K562 (cell line): ENCODE results near the gene BLOC1S4. TPM values are rescaled to one million over a fixed set of nuclear protein-coding genes. Genes with fewer than 3 reads are reported as not detected.

Source experiments
- ATAC-seq: fragments of 200-7000 bp; cut with Tn5 transposase; 3 replicates; pipeline ENCODE4 v1.9.1; 2020; ENCODE audit warnings: moderate library complexity
- BruUV-seq: library from RNA; stranded (reverse); fragments of 400-500 nt; replicated peaks from 2 replicates; lab custom pipeline; 2021; lab: Mats Ljungman, UMichigan
- CTCF ChIA-PET: fragments of 300-600 bp; formaldehyde crosslinking; extraction: SDS; loops from one replicate; lab custom pipeline; 2021; ENCODE audit warnings: low intra/inter-chr PET ratio; lab: Yijun Ruan, JAX
- POLR2A ChIA-PET: fragments of 300-600, 350-650 bp; sonication (Branson Sonifier 250); formaldehyde crosslinking; extraction: SDS; loops from one replicate; lab custom pipeline; 2021; ENCODE audit warnings: antibody characterized with exemption, inconsistent platforms; lab: Yijun Ruan, JAX
- DNase-seq, 4 experiments: peaks; one replicate each; pipeline versions ENCODE4 v3.0.0 to v3.0.0-alpha.2; 2011 to 2018; ENCODE audit warnings: low spot score in 3 of 4, mixed read lengths in 3 of 4; ENCODE audit errors: extremely low read depth in 1 of 4
- FAIRE-seq: peaks from 2 replicates; lab custom pipeline; 2011; peaks lifted over from hg19 to GRCh38; lab: Jason Lieb, UNC
- H2AFZ ChIP-seq: 2 replicates; pipeline ENCODE4 v1.6.0; 2011; ENCODE audit warnings: low read depth, low read length, control low read depth, inconsistent platforms
- H3K27ac ChIP-seq: fragments of 200-600 bp; 3 replicates; pipeline ENCODE4 v1.8.0; 2011; ENCODE audit warnings: low read depth, mild to moderate bottlenecking, control low read depth, inconsistent platforms, low read length, moderate library complexity, mixed read lengths; ENCODE audit errors: extremely low read depth
- H3K27me3 ChIP-seq, 2 experiments: fragments of 300-600 bp in 1 of 2; 2 replicates in 1 of 2; 3 replicates in 1 of 2; pipeline versions ENCODE4 v1.6.0 to v1.8.0; 2011; ENCODE audit warnings: inconsistent platforms in 2 of 2, low read length in 2 of 2, mild to moderate bottlenecking in 1 of 2, mixed read lengths in 1 of 2, moderate library complexity in 1 of 2; ENCODE audit not compliant: control insufficient read depth in 2 of 2, insufficient read depth in 2 of 2
- H3K36me3 ChIP-seq: fragments of 300-600 bp; 3 replicates; pipeline ENCODE4 v1.8.0; 2011; ENCODE audit warnings: mild to moderate bottlenecking, low read length, inconsistent platforms; ENCODE audit not compliant: control insufficient read depth, insufficient read depth
- H3K4me1 ChIP-seq, 2 experiments: fragments of 200-600 bp in 1 of 2; replicated peaks in 1 of 2; 2 replicates in 1 of 2; 3 replicates in 1 of 2; pipeline versions ENCODE4 v1.5.1 to v1.8.0; 2011; ENCODE audit warnings: inconsistent platforms in 2 of 2, low read length in 2 of 2, mild to moderate bottlenecking in 1 of 2, mixed read lengths in 1 of 2, moderate library complexity in 1 of 2; ENCODE audit not compliant: control insufficient read depth in 2 of 2, insufficient read depth in 2 of 2
- H3K4me2 ChIP-seq: 2 replicates; pipeline ENCODE4 v1.6.1; 2011; ENCODE audit warnings: low read length, control low read depth, inconsistent platforms, mixed read lengths; ENCODE audit not compliant: insufficient read depth
- H3K4me3 ChIP-seq: fragments of 200-600 bp; sonication (generic), shearing (Covaris generic); 2 replicates; pipeline ENCODE4 v1.5.1; 2016; ENCODE audit warnings: control low read depth, inconsistent platforms
- H3K79me2 ChIP-seq: fragments of 200-600 bp; 3 replicates; pipeline ENCODE4 v1.8.0; 2011; ENCODE audit warnings: low read length, inconsistent platforms; ENCODE audit not compliant: control insufficient read depth, insufficient read depth
- H3K9ac ChIP-seq, 2 experiments: 2 replicates each; pipeline versions ENCODE4 v1.6.0 to v1.6.1; 2011; ENCODE audit warnings: low read depth in 2 of 2, low read length in 2 of 2, control low read depth in 1 of 2, inconsistent platforms in 1 of 2, mild to moderate bottlenecking in 1 of 2, mixed read lengths in 1 of 2; ENCODE audit not compliant: insufficient read depth in 1 of 2
- H3K9me1 ChIP-seq: one replicate; pipeline ENCODE4 v1.6.0; 2011; ENCODE audit warnings: inconsistent platforms, mild to moderate bottlenecking, low read length, moderate library complexity; ENCODE audit not compliant: control insufficient read depth, insufficient read depth
- H3K9me3 ChIP-seq: replicated peaks from 2 replicates; pipeline ENCODE4 v1.5.1; 2011; ENCODE audit warnings: low read depth, low read length, inconsistent platforms; ENCODE audit not compliant: control insufficient read depth, insufficient read depth
- H4K20me1 ChIP-seq: replicated peaks from 2 replicates; pipeline ENCODE4 v1.6.1; 2011; ENCODE audit warnings: low read length, inconsistent platforms, mixed read lengths; ENCODE audit not compliant: control insufficient read depth, insufficient read depth
- MBD2 ChIP-seq: sonication (generic); IDR thresholded peaks from 2 replicates; pipeline ENCODE4 v1.6.1; 2016; ENCODE audit warnings: low read depth, borderline replicate concordance
- NFIC ChIP-seq: fragments of 450-650 bp; IDR thresholded peaks from 2 replicates; pipeline ENCODE4 v1.6.1; 2017; ENCODE audit warnings: mild to moderate bottlenecking, inconsistent platforms
- ZNF253 ChIP-seq: fragments of 250-450 bp; sonication (Bioruptor Pico); conservative IDR thresholded peaks from 2 replicates; pipeline ENCODE4 v1.6.1; 2021; ENCODE audit warnings: mild to moderate bottlenecking
- WGBS: fragments of 100-300 bp; shearing (Covaris generic); methylation state at CpG from one replicate; pipeline ENCODE4 v1.1.6; 2016; ENCODE audit warnings: low coverage, mixed read lengths; ENCODE audit not compliant: insufficient coverage; ENCODE audit errors: missing lambda C conversion rate; 5-methylcytosine and 5-hydroxymethylcytosine counted together
- in situ Hi-C: fragments of 300-500 bp; cut with MboI; formaldehyde crosslinking; loops from 4 replicates; pipeline ENCODE4 v1.15.0; 2018; ENCODE audit warnings: inconsistent platforms, mixed read lengths
- intact Hi-C: fragments of 100-400 bp; cut with micrococcal nuclease; formaldehyde crosslinking; loops from 2 replicates; pipeline ENCODE4 v1.14.2; 2022
- polyA plus RNA-seq, 8 experiments: library from polyadenylated mRNA; depleted of rRNA in 4 of 8; stranded (reverse) in 5 of 8; unstranded in 3 of 8; fragments of >200 nt; fragmentation: Nextera tagmentation in 2 of 8; fragmentation: Illumina TruSeq in 1 of 8; extraction: Ambion mirVana in 2 of 8; extraction: Trizol in 1 of 8; gene quantifications; 2 replicates each; pipeline versions ENCODE4 v1.2.1 to v1.2.3, GENCODE V29; 2011 to 2014; ENCODE audit warnings: inconsistent platforms in 1 of 8, missing spikeins in 1 of 8
- total RNA-seq, 7 experiments: library from RNA; depleted of rRNA in 6 of 7; stranded (reverse); fragments of >200 nt in 6 of 7; fragmentation: Illumina TruSeq in 2 of 7; extraction: Trizol in 2 of 7; gene quantifications; 2 replicates each; pipeline versions ENCODE4 v1.2.1 to v1.2.3, GENCODE V29; 2011 to 2021; ENCODE audit warnings: low replicate concordance in 1 of 7
- TF ChIP-seq, protein P1 (sequence below), 2 experiments: fragments of 450-650 bp; IDR thresholded peaks; 2 replicates each; pipeline ENCODE4 v1.6.1; 2018; ENCODE audit warnings: mild to moderate bottlenecking in 2 of 2, low read depth in 1 of 2; ENCODE audit not compliant: partially characterized antibody in 2 of 2

Gene BLOC1S4
- total and polyA plus RNA-seq, 9 of the 15 experiments (the other 6 are each of a cell fraction or from before 2014, with no cell fraction given) = 3.1 to 31.6 (median 11.2) TPM

GRCh38 chr4:6710282-6710681, 5.7 kb upstream of the BLOC1S4 start:
- Histone ChIP-seq H3K4me3 (peak overlapping the region; percentile 73), H3K79me2 (peaks cover 47% of the 10 kb centered on the region), H3K9ac (peak overlapping the region; percentile 79 to 80; a peak in 3 of 4 replicates), H3K9me1 (no peaks in the 10 kb centered on the region), H3K4me1 (peaks cover 3 to 30% of the 10 kb centered on the region in 2 experiments), H3K9me3 (no peaks in the 10 kb centered on the region), H3K27ac (peak overlapping the region; percentile 68), H2AFZ (peak overlapping the region; percentile 93), H3K4me2 (peak overlapping the region; percentile 99)
- DNase-seq (no peak), FAIRE-seq (no peak)
- CTCF ChIA-PET = no interaction called here
- POLR2A ChIA-PET = interaction anchor here (0.6 to 2.3 kb wide), 14 partner anchors 7 to 1455 kb away, joined by 3 to 7 read pairs (median 4); partner anchors contain the start of gene S100P
- intact Hi-C loops = no loop called here
- no peak for TF ChIP-seq ZNF253 (CRISPR knock-in tag)
- TF ChIP-seq NFIC = peak; percentile 49; the same call in 1 of the 2 replicates
- TF ChIP-seq, protein P1, sequence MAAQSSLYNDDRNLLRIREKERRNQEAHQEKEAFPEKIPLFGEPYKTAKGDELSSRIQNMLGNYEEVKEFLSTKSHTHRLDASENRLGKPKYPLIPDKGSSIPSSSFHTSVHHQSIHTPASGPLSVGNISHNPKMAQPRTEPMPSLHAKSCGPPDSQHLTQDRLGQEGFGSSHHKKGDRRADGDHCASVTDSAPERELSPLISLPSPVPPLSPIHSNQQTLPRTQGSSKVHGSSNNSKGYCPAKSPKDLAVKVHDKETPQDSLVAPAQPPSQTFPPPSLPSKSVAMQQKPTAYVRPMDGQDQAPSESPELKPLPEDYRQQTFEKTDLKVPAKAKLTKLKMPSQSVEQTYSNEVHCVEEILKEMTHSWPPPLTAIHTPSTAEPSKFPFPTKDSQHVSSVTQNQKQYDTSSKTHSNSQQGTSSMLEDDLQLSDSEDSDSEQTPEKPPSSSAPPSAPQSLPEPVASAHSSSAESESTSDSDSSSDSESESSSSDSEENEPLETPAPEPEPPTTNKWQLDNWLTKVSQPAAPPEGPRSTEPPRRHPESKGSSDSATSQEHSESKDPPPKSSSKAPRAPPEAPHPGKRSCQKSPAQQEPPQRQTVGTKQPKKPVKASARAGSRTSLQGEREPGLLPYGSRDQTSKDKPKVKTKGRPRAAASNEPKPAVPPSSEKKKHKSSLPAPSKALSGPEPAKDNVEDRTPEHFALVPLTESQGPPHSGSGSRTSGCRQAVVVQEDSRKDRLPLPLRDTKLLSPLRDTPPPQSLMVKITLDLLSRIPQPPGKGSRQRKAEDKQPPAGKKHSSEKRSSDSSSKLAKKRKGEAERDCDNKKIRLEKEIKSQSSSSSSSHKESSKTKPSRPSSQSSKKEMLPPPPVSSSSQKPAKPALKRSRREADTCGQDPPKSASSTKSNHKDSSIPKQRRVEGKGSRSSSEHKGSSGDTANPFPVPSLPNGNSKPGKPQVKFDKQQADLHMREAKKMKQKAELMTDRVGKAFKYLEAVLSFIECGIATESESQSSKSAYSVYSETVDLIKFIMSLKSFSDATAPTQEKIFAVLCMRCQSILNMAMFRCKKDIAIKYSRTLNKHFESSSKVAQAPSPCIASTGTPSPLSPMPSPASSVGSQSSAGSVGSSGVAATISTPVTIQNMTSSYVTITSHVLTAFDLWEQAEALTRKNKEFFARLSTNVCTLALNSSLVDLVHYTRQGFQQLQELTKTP (IDR thresholded peaks at IDR 0.05; ENCODE audit: low read depth in 1 of 2, partially characterized antibody in 2 of 2) = peak in 1 of 2 experiments; percentile 89
- no peak for TF ChIP-seq MBD2
- TF ChIP-seq, all 486 proteins: peak for 2
- BruUV-seq = TSS peak; percentile 88
- peaks cover 31% of the 10 kb centered on the region for H3K36me3 ChIP-seq
- peak; percentile 23 for ATAC-seq
- H3K27me3 ChIP-seq = no peaks in the 10 kb centered on the region
- in situ Hi-C loops = no loop called here
- H4K20me1 ChIP-seq = 0 out of 2 replicates have a peak, but pooled peaks cover 5% of the 10 kb centered on the region
- 2% methylated on average over 6 of the region's 6 CpGs for WGBS
